K562 (cell line): ENCODE data around the gene ATP13A4. TPM values are rescaled to one million over a fixed set of nuclear protein-coding genes. Genes with fewer than 3 reads are reported as not detected.

Source experiments
- CBFA2T3 ChIP-seq: fragments of 450-650 bp; IDR thresholded peaks from 2 replicates; pipeline ENCODE4 v1.6.1; 2017
- EGR1 ChIP-seq: fragments of 450-650 bp; conservative IDR thresholded peaks from 2 replicates; pipeline ENCODE4 v1.6.1; 2017; ENCODE audit warnings: mild to moderate bottlenecking
- EHMT2 ChIP-seq: fragments of 450-650 bp; IDR thresholded peaks from 2 replicates; pipeline ENCODE4 v1.6.1; 2018; ENCODE audit warnings: antibody characterized with exemption
- KDM4B ChIP-seq, 2 experiments: fragments of 450-650 bp in 1 of 2; sonication (generic) in 1 of 2; IDR thresholded peaks; 2 replicates each; pipeline ENCODE4 v1.6.1; 2016 to 2017; ENCODE audit warnings: borderline replicate concordance in 2 of 2, antibody characterized with exemption in 1 of 2, low read depth in 1 of 2, mild to moderate bottlenecking in 1 of 2
- PHB ChIP-seq: fragments of 250-450 bp; sonication (Bioruptor Pico); IDR thresholded peaks from 2 replicates; pipeline ENCODE4 v1.5.0; 2021
- ZNF12 ChIP-seq: sonication (generic); formaldehyde crosslinking; IDR thresholded peaks from 2 replicates; pipeline ENCODE4 v1.4.0; 2020; ENCODE audit warnings: mild to moderate bottlenecking, missing genetic modification reagents
- ZNF174 ChIP-seq: fragments of 250-450 bp; sonication (Bioruptor Pico); IDR thresholded peaks from 2 replicates; pipeline ENCODE4 v1.4.0; 2020; ENCODE audit warnings: mild to moderate bottlenecking
- ZNF354B ChIP-seq: fragments of 250-450 bp; sonication (Bioruptor Pico); IDR thresholded peaks from 2 replicates; pipeline ENCODE4 v1.4.0; 2020
- polyA plus RNA-seq, 8 experiments: library from polyadenylated mRNA; depleted of rRNA in 4 of 8; stranded (reverse) in 5 of 8; unstranded in 3 of 8; fragments of >200 nt; fragmentation: Nextera tagmentation in 2 of 8; fragmentation: Illumina TruSeq in 1 of 8; extraction: Ambion mirVana in 2 of 8; extraction: Trizol in 1 of 8; gene quantifications; 2 replicates each; pipeline versions ENCODE4 v1.2.1 to v1.2.3, GENCODE V29; 2011 to 2014; ENCODE audit warnings: inconsistent platforms in 1 of 8, missing spikeins in 1 of 8
- total RNA-seq, 7 experiments: library from RNA; depleted of rRNA in 6 of 7; stranded (reverse); fragments of >200 nt in 6 of 7; fragmentation: Illumina TruSeq in 2 of 7; extraction: Trizol in 2 of 7; gene quantifications; 2 replicates each; pipeline versions ENCODE4 v1.2.1 to v1.2.3, GENCODE V29; 2011 to 2021; ENCODE audit warnings: low replicate concordance in 1 of 7
- TF ChIP-seq, protein P1 (sequence below): fragments of 250-450 bp; sonication (Bioruptor Pico); IDR thresholded peaks from 2 replicates; pipeline ENCODE4 v1.4.0; 2020; ENCODE audit warnings: mild to moderate bottlenecking, moderate library complexity
- TF ChIP-seq, protein P2 (sequence below): IDR thresholded peaks from 3 replicates; pipeline ENCODE4 v1.6.1; 2011; ENCODE audit warnings: borderline replicate concordance, mild to moderate bottlenecking, moderate library complexity; ENCODE audit not compliant: insufficient read length; ENCODE audit errors: extremely low read depth
- TF ChIP-seq, protein P3 (sequence below): fragments of 200-600 bp; sonication (generic); IDR thresholded peaks from one replicate; pipeline ENCODE4 v1.6.1; 2012; ENCODE audit warnings: mild to moderate bottlenecking, low read depth, low read length, inconsistent platforms

ATP13A4 gene
- total and polyA plus RNA-seq, 9 of the 15 experiments (the other 6 are each of a cell fraction or from before 2014, with no cell fraction given) = 0.03 to 0.14 (median 0.07) TPM; not detected in 6

DNA sequence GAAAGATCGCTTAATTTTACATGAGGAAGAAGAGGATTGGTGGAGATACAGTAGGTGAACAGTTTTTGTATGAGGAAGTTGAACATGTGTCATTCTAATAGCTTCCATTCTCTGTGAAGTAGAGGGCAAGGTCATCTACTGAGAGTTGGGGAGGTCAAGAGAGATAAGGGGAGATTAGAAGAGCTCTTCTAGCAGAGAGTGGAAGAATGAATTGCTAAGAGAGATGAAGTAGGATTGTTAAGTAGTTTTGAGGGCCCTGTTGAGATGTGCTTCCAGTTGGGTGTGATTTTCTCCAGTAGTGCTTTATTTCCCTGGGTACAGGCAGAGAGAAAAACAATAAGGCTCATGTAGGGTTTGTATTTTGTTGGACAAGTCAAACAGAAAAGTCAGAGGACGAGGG is 43.5 kb upstream of the ATP13A4 start (continued):
- TF ChIP-seq CBFA2T3 (peak; percentile 25), ZNF174 (no peak), EHMT2 (peak; percentile 52; the same call in 1 of the 2 replicates), KDM4B (IDR thresholded peaks at IDR 0.05; ENCODE audit: borderline replicate concordance in 2 of 2, low read depth in 1 of 2) (no peak), ZNF354B (no peak), EGR1 (no peak), ZNF12 (CRISPR knock-in tag) (no peak), PHB (CRISPR knock-in tag) (no peak)
- TF ChIP-seq, protein P1, sequence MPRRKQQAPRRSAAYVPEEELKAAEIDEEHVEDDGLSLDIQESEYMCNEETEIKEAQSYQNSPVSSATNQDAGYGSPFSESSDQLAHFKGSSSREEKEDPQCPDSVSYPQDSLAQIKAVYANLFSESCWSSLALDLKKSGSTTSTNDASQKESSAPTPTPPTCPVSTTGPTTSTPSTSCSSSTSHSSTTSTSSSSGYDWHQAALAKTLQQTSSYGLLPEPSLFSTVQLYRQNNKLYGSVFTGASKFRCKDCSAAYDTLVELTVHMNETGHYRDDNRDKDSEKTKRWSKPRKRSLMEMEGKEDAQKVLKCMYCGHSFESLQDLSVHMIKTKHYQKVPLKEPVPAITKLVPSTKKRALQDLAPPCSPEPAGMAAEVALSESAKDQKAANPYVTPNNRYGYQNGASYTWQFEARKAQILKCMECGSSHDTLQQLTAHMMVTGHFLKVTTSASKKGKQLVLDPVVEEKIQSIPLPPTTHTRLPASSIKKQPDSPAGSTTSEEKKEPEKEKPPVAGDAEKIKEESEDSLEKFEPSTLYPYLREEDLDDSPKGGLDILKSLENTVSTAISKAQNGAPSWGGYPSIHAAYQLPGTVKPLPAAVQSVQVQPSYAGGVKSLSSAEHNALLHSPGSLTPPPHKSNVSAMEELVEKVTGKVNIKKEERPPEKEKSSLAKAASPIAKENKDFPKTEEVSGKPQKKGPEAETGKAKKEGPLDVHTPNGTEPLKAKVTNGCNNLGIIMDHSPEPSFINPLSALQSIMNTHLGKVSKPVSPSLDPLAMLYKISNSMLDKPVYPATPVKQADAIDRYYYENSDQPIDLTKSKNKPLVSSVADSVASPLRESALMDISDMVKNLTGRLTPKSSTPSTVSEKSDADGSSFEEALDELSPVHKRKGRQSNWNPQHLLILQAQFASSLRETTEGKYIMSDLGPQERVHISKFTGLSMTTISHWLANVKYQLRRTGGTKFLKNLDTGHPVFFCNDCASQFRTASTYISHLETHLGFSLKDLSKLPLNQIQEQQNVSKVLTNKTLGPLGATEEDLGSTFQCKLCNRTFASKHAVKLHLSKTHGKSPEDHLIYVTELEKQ (CRISPR knock-in tag) = no peak
- TF ChIP-seq, protein P2, sequence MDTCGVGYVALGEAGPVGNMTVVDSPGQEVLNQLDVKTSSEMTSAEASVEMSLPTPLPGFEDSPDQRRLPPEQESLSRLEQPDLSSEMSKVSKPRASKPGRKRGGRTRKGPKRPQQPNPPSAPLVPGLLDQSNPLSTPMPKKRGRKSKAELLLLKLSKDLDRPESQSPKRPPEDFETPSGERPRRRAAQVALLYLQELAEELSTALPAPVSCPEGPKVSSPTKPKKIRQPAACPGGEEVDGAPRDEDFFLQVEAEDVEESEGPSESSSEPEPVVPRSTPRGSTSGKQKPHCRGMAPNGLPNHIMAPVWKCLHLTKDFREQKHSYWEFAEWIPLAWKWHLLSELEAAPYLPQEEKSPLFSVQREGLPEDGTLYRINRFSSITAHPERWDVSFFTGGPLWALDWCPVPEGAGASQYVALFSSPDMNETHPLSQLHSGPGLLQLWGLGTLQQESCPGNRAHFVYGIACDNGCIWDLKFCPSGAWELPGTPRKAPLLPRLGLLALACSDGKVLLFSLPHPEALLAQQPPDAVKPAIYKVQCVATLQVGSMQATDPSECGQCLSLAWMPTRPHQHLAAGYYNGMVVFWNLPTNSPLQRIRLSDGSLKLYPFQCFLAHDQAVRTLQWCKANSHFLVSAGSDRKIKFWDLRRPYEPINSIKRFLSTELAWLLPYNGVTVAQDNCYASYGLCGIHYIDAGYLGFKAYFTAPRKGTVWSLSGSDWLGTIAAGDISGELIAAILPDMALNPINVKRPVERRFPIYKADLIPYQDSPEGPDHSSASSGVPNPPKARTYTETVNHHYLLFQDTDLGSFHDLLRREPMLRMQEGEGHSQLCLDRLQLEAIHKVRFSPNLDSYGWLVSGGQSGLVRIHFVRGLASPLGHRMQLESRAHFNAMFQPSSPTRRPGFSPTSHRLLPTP = no peak
- TF ChIP-seq, protein P3, sequence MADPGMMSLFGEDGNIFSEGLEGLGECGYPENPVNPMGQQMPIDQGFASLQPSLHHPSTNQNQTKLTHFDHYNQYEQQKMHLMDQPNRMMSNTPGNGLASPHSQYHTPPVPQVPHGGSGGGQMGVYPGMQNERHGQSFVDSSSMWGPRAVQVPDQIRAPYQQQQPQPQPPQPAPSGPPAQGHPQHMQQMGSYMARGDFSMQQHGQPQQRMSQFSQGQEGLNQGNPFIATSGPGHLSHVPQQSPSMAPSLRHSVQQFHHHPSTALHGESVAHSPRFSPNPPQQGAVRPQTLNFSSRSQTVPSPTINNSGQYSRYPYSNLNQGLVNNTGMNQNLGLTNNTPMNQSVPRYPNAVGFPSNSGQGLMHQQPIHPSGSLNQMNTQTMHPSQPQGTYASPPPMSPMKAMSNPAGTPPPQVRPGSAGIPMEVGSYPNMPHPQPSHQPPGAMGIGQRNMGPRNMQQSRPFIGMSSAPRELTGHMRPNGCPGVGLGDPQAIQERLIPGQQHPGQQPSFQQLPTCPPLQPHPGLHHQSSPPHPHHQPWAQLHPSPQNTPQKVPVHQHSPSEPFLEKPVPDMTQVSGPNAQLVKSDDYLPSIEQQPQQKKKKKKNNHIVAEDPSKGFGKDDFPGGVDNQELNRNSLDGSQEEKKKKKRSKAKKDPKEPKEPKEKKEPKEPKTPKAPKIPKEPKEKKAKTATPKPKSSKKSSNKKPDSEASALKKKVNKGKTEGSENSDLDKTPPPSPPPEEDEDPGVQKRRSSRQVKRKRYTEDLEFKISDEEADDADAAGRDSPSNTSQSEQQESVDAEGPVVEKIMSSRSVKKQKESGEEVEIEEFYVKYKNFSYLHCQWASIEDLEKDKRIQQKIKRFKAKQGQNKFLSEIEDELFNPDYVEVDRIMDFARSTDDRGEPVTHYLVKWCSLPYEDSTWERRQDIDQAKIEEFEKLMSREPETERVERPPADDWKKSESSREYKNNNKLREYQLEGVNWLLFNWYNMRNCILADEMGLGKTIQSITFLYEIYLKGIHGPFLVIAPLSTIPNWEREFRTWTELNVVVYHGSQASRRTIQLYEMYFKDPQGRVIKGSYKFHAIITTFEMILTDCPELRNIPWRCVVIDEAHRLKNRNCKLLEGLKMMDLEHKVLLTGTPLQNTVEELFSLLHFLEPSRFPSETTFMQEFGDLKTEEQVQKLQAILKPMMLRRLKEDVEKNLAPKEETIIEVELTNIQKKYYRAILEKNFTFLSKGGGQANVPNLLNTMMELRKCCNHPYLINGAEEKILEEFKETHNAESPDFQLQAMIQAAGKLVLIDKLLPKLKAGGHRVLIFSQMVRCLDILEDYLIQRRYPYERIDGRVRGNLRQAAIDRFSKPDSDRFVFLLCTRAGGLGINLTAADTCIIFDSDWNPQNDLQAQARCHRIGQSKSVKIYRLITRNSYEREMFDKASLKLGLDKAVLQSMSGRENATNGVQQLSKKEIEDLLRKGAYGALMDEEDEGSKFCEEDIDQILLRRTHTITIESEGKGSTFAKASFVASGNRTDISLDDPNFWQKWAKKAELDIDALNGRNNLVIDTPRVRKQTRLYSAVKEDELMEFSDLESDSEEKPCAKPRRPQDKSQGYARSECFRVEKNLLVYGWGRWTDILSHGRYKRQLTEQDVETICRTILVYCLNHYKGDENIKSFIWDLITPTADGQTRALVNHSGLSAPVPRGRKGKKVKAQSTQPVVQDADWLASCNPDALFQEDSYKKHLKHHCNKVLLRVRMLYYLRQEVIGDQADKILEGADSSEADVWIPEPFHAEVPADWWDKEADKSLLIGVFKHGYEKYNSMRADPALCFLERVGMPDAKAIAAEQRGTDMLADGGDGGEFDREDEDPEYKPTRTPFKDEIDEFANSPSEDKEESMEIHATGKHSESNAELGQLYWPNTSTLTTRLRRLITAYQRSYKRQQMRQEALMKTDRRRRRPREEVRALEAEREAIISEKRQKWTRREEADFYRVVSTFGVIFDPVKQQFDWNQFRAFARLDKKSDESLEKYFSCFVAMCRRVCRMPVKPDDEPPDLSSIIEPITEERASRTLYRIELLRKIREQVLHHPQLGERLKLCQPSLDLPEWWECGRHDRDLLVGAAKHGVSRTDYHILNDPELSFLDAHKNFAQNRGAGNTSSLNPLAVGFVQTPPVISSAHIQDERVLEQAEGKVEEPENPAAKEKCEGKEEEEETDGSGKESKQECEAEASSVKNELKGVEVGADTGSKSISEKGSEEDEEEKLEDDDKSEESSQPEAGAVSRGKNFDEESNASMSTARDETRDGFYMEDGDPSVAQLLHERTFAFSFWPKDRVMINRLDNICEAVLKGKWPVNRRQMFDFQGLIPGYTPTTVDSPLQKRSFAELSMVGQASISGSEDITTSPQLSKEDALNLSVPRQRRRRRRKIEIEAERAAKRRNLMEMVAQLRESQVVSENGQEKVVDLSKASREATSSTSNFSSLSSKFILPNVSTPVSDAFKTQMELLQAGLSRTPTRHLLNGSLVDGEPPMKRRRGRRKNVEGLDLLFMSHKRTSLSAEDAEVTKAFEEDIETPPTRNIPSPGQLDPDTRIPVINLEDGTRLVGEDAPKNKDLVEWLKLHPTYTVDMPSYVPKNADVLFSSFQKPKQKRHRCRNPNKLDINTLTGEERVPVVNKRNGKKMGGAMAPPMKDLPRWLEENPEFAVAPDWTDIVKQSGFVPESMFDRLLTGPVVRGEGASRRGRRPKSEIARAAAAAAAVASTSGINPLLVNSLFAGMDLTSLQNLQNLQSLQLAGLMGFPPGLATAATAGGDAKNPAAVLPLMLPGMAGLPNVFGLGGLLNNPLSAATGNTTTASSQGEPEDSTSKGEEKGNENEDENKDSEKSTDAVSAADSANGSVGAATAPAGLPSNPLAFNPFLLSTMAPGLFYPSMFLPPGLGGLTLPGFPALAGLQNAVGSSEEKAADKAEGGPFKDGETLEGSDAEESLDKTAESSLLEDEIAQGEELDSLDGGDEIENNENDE = no peak
